Tibial artery (tissue), 4 donors: ENCODE results near the gene ACTL10.

ENCODE experiments used
- DNase-seq, 2 donors: peaks; one replicate each; pipeline ENCODE4 v3.0.0-alpha.2; 2019
- H3K27ac ChIP-seq, 2 donors: fragments of 200-600 bp; sonication (generic) in 1 of 2; 1 replicate in 1 of 2; 2 replicates in 1 of 2; pipeline ENCODE4 v1.5.1; 2018 to 2019; ENCODE audit warnings: mild to moderate bottlenecking in 1 of 2
- H3K27me3 ChIP-seq, 2 donors: fragments of 200-600 bp; sonication (generic) in 1 of 2; one replicate each; pipeline versions ENCODE4 v1.5.1 to v1.6.0; 2016 to 2019
- H3K36me3 ChIP-seq, 3 donors: fragments of 200-600 bp; sonication (generic) in 2 of 3; one replicate each; pipeline ENCODE4 v1.5.1; 2016 to 2019; ENCODE audit warnings: mild to moderate bottlenecking in 2 of 3
- H3K4me1 ChIP-seq, 4 donors: fragments of 200-600 bp; sonication (generic) in 2 of 4; 1 replicate in 3 of 4; 2 replicates in 1 of 4; pipeline ENCODE4 v1.5.1; 2016 to 2019
- H3K4me3 ChIP-seq, 2 donors: fragments of 200-600 bp; sonication (generic) in 1 of 2; 1 replicate in 1 of 2; 2 replicates in 1 of 2; pipeline ENCODE4 v1.5.1; 2018 to 2019; ENCODE audit warnings: mild to moderate bottlenecking in 2 of 2
- H3K9me3 ChIP-seq, 3 donors: fragments of 200-600 bp; sonication (generic) in 1 of 3; one replicate each; pipeline ENCODE4 v1.5.1; 2016 to 2019
- intact Hi-C: fragments of 100-400 bp; cut with DNase I; formaldehyde crosslinking; loops from one replicate; pipeline ENCODE4 v1.15.0; 2023; ENCODE audit warnings: low total_unique reads
- TF ChIP-seq, protein P1 (sequence below), 2 experiments: fragments of 200-600 bp in 1 of 2; fragments of 450-650 bp in 1 of 2; IDR thresholded peaks; one replicate each; pipeline ENCODE4 v1.5.1; 2017 to 2019; ENCODE audit warnings: antibody characterized with exemption in 2 of 2, mild to moderate bottlenecking in 1 of 2, moderate library complexity in 1 of 2

Gene ACTL10

DNA sequence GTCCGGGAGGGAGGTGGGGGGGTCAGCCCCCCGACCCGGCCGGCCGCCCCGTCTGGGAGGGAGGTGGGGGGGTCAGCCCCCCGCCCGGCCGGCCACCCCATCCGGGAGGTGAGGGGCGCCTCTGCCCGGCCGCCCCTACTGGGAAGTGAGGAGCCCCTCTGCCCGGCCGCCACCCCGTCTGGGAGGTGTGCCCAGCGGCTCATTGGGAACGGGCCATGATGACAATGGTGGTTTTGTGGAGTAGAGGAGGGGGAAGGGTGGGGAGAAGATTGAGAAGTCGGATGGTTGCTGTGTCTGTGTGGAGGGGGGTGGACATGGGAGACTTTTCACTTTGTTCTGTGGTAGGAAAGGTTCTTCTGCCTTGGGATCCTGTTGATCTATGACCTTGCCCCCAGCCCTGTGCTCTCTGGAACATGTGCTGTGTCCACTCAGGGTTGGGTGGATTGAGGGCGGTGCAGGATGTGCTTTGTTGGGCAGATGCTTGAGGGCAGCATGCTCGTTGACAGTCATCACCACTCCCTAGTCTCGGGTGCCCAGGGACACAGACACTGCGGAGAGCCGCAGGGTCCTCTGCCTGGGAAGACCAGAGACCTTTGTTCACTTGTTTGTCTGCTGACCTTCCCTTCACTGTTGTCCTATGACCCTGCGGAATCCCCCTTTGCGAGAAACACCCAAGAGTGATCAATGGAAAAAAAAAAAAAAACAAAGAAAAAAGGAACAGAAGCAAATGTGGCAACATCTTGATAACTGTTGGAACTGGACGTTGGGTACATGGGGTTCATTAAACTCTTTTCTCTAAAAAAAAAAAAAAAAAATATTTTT lies 35.1 kb downstream of the ACTL10 start:
- Histone ChIP-seq H3K9me3 (no peaks in the 10 kb centered on the region), H3K4me3 (no peak overlapping the region), H3K27me3 (no peaks in the 10 kb centered on the region), H3K4me1 (peaks cover 0 to 9% (median 3%) of the 10 kb centered on the region in 4 donors), H3K36me3 (peaks cover 0 to 11% (median 10%) of the 10 kb centered on the region in 3 donors), H3K27ac (no peak overlapping the region)
- intact Hi-C loops: no loop called here
- TF ChIP-seq, protein P1, sequence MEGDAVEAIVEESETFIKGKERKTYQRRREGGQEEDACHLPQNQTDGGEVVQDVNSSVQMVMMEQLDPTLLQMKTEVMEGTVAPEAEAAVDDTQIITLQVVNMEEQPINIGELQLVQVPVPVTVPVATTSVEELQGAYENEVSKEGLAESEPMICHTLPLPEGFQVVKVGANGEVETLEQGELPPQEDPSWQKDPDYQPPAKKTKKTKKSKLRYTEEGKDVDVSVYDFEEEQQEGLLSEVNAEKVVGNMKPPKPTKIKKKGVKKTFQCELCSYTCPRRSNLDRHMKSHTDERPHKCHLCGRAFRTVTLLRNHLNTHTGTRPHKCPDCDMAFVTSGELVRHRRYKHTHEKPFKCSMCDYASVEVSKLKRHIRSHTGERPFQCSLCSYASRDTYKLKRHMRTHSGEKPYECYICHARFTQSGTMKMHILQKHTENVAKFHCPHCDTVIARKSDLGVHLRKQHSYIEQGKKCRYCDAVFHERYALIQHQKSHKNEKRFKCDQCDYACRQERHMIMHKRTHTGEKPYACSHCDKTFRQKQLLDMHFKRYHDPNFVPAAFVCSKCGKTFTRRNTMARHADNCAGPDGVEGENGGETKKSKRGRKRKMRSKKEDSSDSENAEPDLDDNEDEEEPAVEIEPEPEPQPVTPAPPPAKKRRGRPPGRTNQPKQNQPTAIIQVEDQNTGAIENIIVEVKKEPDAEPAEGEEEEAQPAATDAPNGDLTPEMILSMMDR (IDR thresholded peaks at IDR 0.05): no peak
- DNase-seq: no peak

- no peaks in the 10 kb centered on the region for H3K27me3 ChIP-seq
- DNase-seq: no peak
Measured at GRCh38 chr20:33702861-33703260, 36.1 kb downstream of the ACTL10 start.

GRCh38 chr20:33703498-33704137 lies 36.9 kb downstream of the ACTL10 start:
- no peak for DNase-seq
- Histone ChIP-seq H3K4me1 (no peaks in the 10 kb centered on the region), H3K9me3 (no peaks in the 10 kb centered on the region), H3K27me3 (no peaks in the 10 kb centered on the region), H3K4me3 (no peak overlapping the region), H3K27ac (no peak overlapping the region), H3K36me3 (peaks cover 7 to 23% (median 20%) of the 10 kb centered on the region in 3 donors)
- intact Hi-C loops: no loop called here
- TF ChIP-seq, protein P1 (IDR thresholded peaks at IDR 0.05): no peak

More at GRCh38 chr20:33702861-33703260, 36.1 kb downstream of the ACTL10 start:
- TF ChIP-seq, protein P1 (IDR thresholded peaks at IDR 0.05): no peak
- H3K27ac ChIP-seq: no peak overlapping the region
- H3K4me3 ChIP-seq: no peak overlapping the region
- peaks cover 7 to 21% (median 20%) of the 10 kb centered on the region in 3 donors for H3K36me3 ChIP-seq
- H3K4me1 ChIP-seq: no peaks in the 10 kb centered on the region
- H3K9me3 ChIP-seq: no peaks in the 10 kb centered on the region
- intact Hi-C loops: no loop called here

- Histone ChIP-seq H3K27ac (no peak overlapping the region), H3K27me3 (no peaks in the 10 kb centered on the region), H3K4me1 (no peaks in the 10 kb centered on the region), H3K36me3 (peaks cover 7 to 23% (median 20%) of the 10 kb centered on the region in 3 donors), H3K9me3 (no peaks in the 10 kb centered on the region), H3K4me3 (no peak overlapping the region)
- intact Hi-C loops: no loop called here
- TF ChIP-seq, protein P1 (IDR thresholded peaks at IDR 0.05): no peak
- no peak for DNase-seq
Measured at GRCh38 chr20:33704197-33704924, 37.6 kb downstream of the ACTL10 start.

DNA sequence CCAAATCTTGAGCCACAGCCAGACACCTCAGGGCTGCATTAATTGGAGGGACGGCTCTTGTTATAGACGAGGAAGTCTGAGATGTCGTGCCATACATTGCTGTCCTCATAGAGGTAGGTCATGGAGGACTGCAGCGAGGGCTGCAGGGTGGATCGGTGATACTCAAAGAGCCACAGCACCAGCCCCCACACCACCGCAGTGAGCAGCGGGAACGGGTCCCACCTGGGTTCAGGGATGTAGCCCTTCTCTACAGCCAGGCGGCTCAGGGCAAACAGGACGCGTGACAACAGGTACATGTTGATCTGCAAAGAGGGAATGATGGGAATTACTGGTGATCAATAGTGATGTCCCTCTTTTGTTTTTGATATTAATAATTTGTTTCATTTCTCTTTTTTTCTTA lies 40.9 kb downstream of the ACTL10 start:
- Histone ChIP-seq H3K36me3 (peaks cover 25 to 46% (median 27%) of the 10 kb centered on the region in 3 donors), H3K4me1 (no peaks in the 10 kb centered on the region), H3K9me3 (no peaks in the 10 kb centered on the region), H3K4me3 (no peak overlapping the region), H3K27ac (no peak overlapping the region), H3K27me3 (no peaks in the 10 kb centered on the region)
- no peak for DNase-seq
- TF ChIP-seq, protein P1 (IDR thresholded peaks at IDR 0.05): no peak
- intact Hi-C loops: no loop called here
